IMR-90 (cell line): Measurements from ENCODE around the gene C1QTNF9B. TPM values are rescaled to one million over a fixed set of nuclear protein-coding genes. Genes with fewer than 3 reads are reported as not detected.

Source experiments
- ATAC-seq: fragments of 200-7000 bp; cut with Tn5 transposase; 2 replicates; pipeline ENCODE4 v1.9.1; 2020; ENCODE audit warnings: low read depth, mild to moderate bottlenecking, moderate library complexity
- BruUV-seq: library from RNA; stranded (reverse); fragments of 400-500 nt; replicated peaks from 2 replicates; lab custom pipeline; 2021; lab: Mats Ljungman, UMichigan
- CTCF ChIA-PET: fragments of 300-600 bp; formaldehyde crosslinking; extraction: SDS; loops from one replicate; lab custom pipeline; 2021; ENCODE audit warnings: antibody characterized with exemption; lab: Yijun Ruan, JAX
- POLR2A ChIA-PET: fragments of 300-600 bp; sonication (Branson Sonifier 250); formaldehyde crosslinking; loops from one replicate; lab custom pipeline; 2022; ENCODE audit warnings: antibody characterized with exemption; ENCODE audit not compliant: unreplicated experiment; lab: Charles Lee
- DNase-seq: peaks from one replicate; pipeline ENCODE4 v3.0.0; 2013
- H2AFZ ChIP-seq: replicated peaks from 2 replicates; pipeline ENCODE3; 2013; ENCODE audit warnings: low read length, mild to moderate bottlenecking; ENCODE audit not compliant: poor library complexity
- H2AK5ac ChIP-seq: 2 replicates; pipeline ENCODE4 v1.6.1; 2013; ENCODE audit warnings: low read depth, low read length, inconsistent platforms
- H2AK9ac ChIP-seq: replicated peaks from 2 replicates; pipeline ENCODE3; 2013; ENCODE audit warnings: mild to moderate bottlenecking, low read depth, low read length, moderate library complexity; ENCODE audit not compliant: poor library complexity
- H2BK120ac ChIP-seq: 2 replicates; pipeline ENCODE4 v1.6.1; 2013; ENCODE audit warnings: low read depth, low read length, inconsistent platforms
- H2BK15ac ChIP-seq: 3 replicates; pipeline ENCODE4 v1.6.1; 2013; ENCODE audit warnings: low read depth, low read length, inconsistent platforms
- H2BK20ac ChIP-seq: 2 replicates; pipeline ENCODE4 v1.6.1; 2013; ENCODE audit warnings: low read depth, mild to moderate bottlenecking, inconsistent platforms, low read length, moderate library complexity
- H2BK5ac ChIP-seq: 2 replicates; pipeline ENCODE4 v1.6.1; 2013; ENCODE audit warnings: mild to moderate bottlenecking, low read depth, low read length, inconsistent platforms; ENCODE audit not compliant: poor library complexity, severe bottlenecking
- H3K14ac ChIP-seq: replicated peaks from 2 replicates; pipeline ENCODE4 v1.6.1; 2013; ENCODE audit warnings: low read depth, low read length, inconsistent platforms
- H3K18ac ChIP-seq: 2 replicates; pipeline ENCODE4 v1.6.1; 2013; ENCODE audit warnings: low read depth, low read length, control low read depth
- H3K23ac ChIP-seq: 2 replicates; pipeline ENCODE4 v1.6.1; 2013; ENCODE audit warnings: low read depth, low read length, inconsistent platforms
- H3K27ac ChIP-seq: 2 replicates; pipeline ENCODE4 v1.5.1; 2013; ENCODE audit warnings: mild to moderate bottlenecking, control low read depth, low read length; ENCODE audit not compliant: insufficient read depth
- H3K27me3 ChIP-seq: 2 replicates; pipeline ENCODE4 v1.6.1; 2013; ENCODE audit warnings: low read length; ENCODE audit not compliant: control insufficient read depth, insufficient read depth
- H3K36me3 ChIP-seq: 2 replicates; pipeline ENCODE4 v1.6.1; 2013; ENCODE audit warnings: low read length, mixed read lengths; ENCODE audit not compliant: control insufficient read depth, insufficient read depth
- H3K4ac ChIP-seq: 2 replicates; pipeline ENCODE4 v1.6.1; 2013; ENCODE audit warnings: low read depth, low read length, inconsistent platforms
- H3K4me1 ChIP-seq: 2 replicates; pipeline ENCODE4 v1.6.1; 2013; ENCODE audit warnings: low read length, mixed read lengths; ENCODE audit not compliant: control insufficient read depth, insufficient read depth
- H3K4me2 ChIP-seq: 2 replicates; pipeline ENCODE4 v1.6.1; 2013; ENCODE audit warnings: low read depth, mild to moderate bottlenecking, control low read depth, low read length, moderate library complexity
- H3K4me3 ChIP-seq: 2 replicates; pipeline ENCODE4 v1.5.1; 2013; ENCODE audit warnings: low read depth, mild to moderate bottlenecking, control low read depth, low read length, moderate library complexity; ENCODE audit not compliant: insufficient read depth
- H3K56ac ChIP-seq: 2 replicates; pipeline ENCODE4 v1.6.1; 2013; ENCODE audit warnings: low read length, inconsistent platforms; ENCODE audit not compliant: insufficient read depth; ENCODE audit errors: extremely low read depth
- H3K79me1 ChIP-seq, 2 experiments: 2 replicates each; pipeline ENCODE4 v1.6.1; 2013; ENCODE audit warnings: low read length in 2 of 2, inconsistent platforms in 1 of 2, low read depth in 1 of 2
- H3K9ac ChIP-seq: 2 replicates; pipeline ENCODE4 v1.6.1; 2013; ENCODE audit warnings: low read depth, low read length, control low read depth
- H3K9me1 ChIP-seq: 2 replicates; pipeline ENCODE4 v1.6.1; 2013; ENCODE audit warnings: low read length, inconsistent platforms; ENCODE audit not compliant: insufficient read depth
- H3K9me3 ChIP-seq: 2 replicates; pipeline ENCODE4 v1.6.1; 2013; ENCODE audit warnings: low read length; ENCODE audit not compliant: control insufficient read depth, insufficient read depth
- H4K20me1 ChIP-seq: 2 replicates; pipeline ENCODE4 v1.6.1; 2013; ENCODE audit warnings: low read length, inconsistent platforms; ENCODE audit not compliant: insufficient read depth
- H4K5ac ChIP-seq: 2 replicates; pipeline ENCODE4 v1.6.1; 2013; ENCODE audit warnings: mild to moderate bottlenecking, low read depth, low read length, control low read depth
- H4K8ac ChIP-seq, 2 experiments: 2 replicates each; pipeline ENCODE4 v1.6.1; 2013; ENCODE audit warnings: low read depth in 2 of 2, low read length in 2 of 2, control low read depth in 1 of 2, inconsistent platforms in 1 of 2
- H4K91ac ChIP-seq: 2 replicates; pipeline ENCODE4 v1.6.1; 2013; ENCODE audit warnings: low read depth, low read length, inconsistent platforms; ENCODE audit not compliant: insufficient read depth
- BHLHE40 ChIP-seq: fragments of 150-350 bp; IDR thresholded peaks from 2 replicates; pipeline ENCODE4 v1.6.1; 2016; ENCODE audit warnings: mild to moderate bottlenecking, low read depth, low read length
- CEBPB ChIP-seq: IDR thresholded peaks from 2 replicates; pipeline ENCODE4 v1.6.1; 2012; ENCODE audit warnings: low read depth, low read length, improper control_type of control experiment
- CHD1 ChIP-seq: IDR thresholded peaks from 2 replicates; pipeline ENCODE4 v1.6.1; 2012; ENCODE audit warnings: low read depth, low read length, improper control_type of control experiment
- FOS ChIP-seq: fragments of 150-350 bp; IDR thresholded peaks from 2 replicates; pipeline ENCODE4 v1.6.1; 2016; ENCODE audit warnings: low read depth, low read length
- MAFK ChIP-seq: IDR thresholded peaks from 2 replicates; pipeline ENCODE4 v1.6.1; 2012; ENCODE audit warnings: low read depth, low read length, improper control_type of control experiment
- MAZ ChIP-seq: IDR thresholded peaks from 2 replicates; pipeline ENCODE4 v1.6.1; 2012; ENCODE audit warnings: low read depth, mild to moderate bottlenecking, low read length, improper control_type of control experiment, moderate library complexity, borderline replicate concordance
- MXI1 ChIP-seq: IDR thresholded peaks from 2 replicates; pipeline ENCODE4 v1.6.1; 2012; ENCODE audit warnings: low read depth, mild to moderate bottlenecking, low read length, moderate library complexity, borderline replicate concordance
- NFE2L2 ChIP-seq: fragments of 150-350 bp; IDR thresholded peaks from 2 replicates; pipeline ENCODE4 v1.6.1; 2016; ENCODE audit warnings: low read depth, mild to moderate bottlenecking, low read length
- POLR2A ChIP-seq: IDR thresholded peaks from 2 replicates; pipeline ENCODE4 v1.6.1; 2012; ENCODE audit warnings: mild to moderate bottlenecking, low read depth, low read length
- RAD21 ChIP-seq: IDR thresholded peaks from 2 replicates; pipeline ENCODE4 v1.6.1; 2012; ENCODE audit warnings: low read length, improper control_type of control experiment
- RCOR1 ChIP-seq: IDR thresholded peaks from 2 replicates; pipeline ENCODE4 v1.6.1; 2012; ENCODE audit warnings: mild to moderate bottlenecking, low read length, improper control_type of control experiment; ENCODE audit not compliant: insufficient replicate concordance
- RFX5 ChIP-seq: IDR thresholded peaks from 2 replicates; pipeline ENCODE4 v1.8.0; 2012; ENCODE audit warnings: low read depth, mild to moderate bottlenecking, low read length, moderate library complexity
- SMC3 ChIP-seq: fragments of 150-350 bp; IDR thresholded peaks from 2 replicates; pipeline ENCODE4 v1.6.1; 2016; ENCODE audit warnings: low read depth, mild to moderate bottlenecking, antibody characterized with exemption, low read length, moderate library complexity
- WGBS, 2 experiments: methylation state at CpG; one replicate each; pipeline versions ENCODE4 v1.1.5 to v1.1.7; 2013; ENCODE audit warnings: missing lambda C conversion rate in 2 of 2; ENCODE audit not compliant: insufficient read length in 1 of 2; ENCODE audit errors: extremely low coverage in 2 of 2; 5-methylcytosine and 5-hydroxymethylcytosine counted together
- dilution Hi-C: fragments of 300-500 bp; cut with HindIII; formaldehyde crosslinking; loops from one replicate; pipeline ENCODE4 v1.14.3; 2018; ENCODE audit warnings: low sequenced_read_pairs; ENCODE audit not compliant: unreplicated experiment
- in situ Hi-C: fragments of 300-500 bp; cut with MboI; formaldehyde crosslinking; loops from 3 replicates; pipeline ENCODE4 v1.14.3; 2019; ENCODE audit warnings: low sequenced_read_pairs, inconsistent platforms, mixed read lengths
- intact Hi-C: fragments of 100-400 bp; cut with micrococcal nuclease; formaldehyde crosslinking; loops from 2 replicates; pipeline ENCODE4 v1.10.0; 2022
- polyA plus RNA-seq, 3 experiments: library from polyadenylated mRNA; depleted of rRNA; stranded (reverse); fragments of >200 nt; gene quantifications; 2 replicates each; pipeline ENCODE4 v1.2.3, GENCODE V29; 2012; ENCODE audit warnings: low replicate concordance in 1 of 3
- total RNA-seq: library from RNA; depleted of rRNA; stranded (reverse); fragments of >200 nt; gene quantifications from 2 replicates; pipeline ENCODE4 v1.2.3, GENCODE V29; 2012
- TF ChIP-seq, protein P1 (sequence below): fragments of 150-350 bp; IDR thresholded peaks from 2 replicates; pipeline ENCODE4 v1.6.1; 2016; ENCODE audit warnings: low read depth, mild to moderate bottlenecking, low read length, moderate library complexity, borderline replicate concordance
- TF ChIP-seq, protein P2 (sequence below): fragments of 150-350 bp; IDR thresholded peaks from 2 replicates; pipeline ENCODE4 v1.6.1; 2017; ENCODE audit warnings: mild to moderate bottlenecking, antibody characterized with exemption, low read length, low read depth
- TF ChIP-seq, protein P3 (sequence below): conservative IDR thresholded peaks from 2 replicates; pipeline ENCODE4 v1.5.1; 2012; ENCODE audit warnings: mild to moderate bottlenecking, low read depth, low read length, improper control_type of control experiment

The C1QTNF9B gene
- total and polyA plus RNA-seq, 2 of the 4 experiments (the other 2 are of a cell fraction), result 0.72 to 1.1 TPM

DNA sequence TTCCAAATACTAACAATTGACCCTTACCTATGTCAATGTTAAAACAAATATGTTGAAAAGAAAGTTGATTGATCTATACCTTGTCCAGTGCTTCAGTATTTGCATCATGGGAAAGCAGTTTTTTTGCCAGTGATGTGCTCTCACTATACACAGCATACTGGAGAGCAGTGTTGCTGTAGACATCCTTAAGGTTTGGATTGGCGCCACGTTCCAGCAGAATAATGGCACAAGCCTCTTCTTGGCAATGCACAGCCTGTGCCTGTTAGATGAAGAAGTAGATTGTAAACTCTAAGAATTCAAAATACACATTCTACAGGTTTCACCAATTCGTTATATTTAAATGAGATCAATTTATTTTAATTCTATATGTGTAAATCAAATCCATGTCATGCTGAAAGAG, 43.9 kb upstream of the C1QTNF9B start:
- Histone ChIP-seq H2BK15ac (no peak overlapping the region), H3K4ac (no peak overlapping the region), H3K27me3 (peaks cover 10% of the 10 kb centered on the region), H3K4me1 (no peaks in the 10 kb centered on the region), H2AFZ (no peak overlapping the region), H3K14ac (no peak overlapping the region), H3K9ac (no peak overlapping the region), H3K56ac (no peak overlapping the region), H3K36me3 (no peaks in the 10 kb centered on the region), H2BK5ac (no peak overlapping the region), H2AK9ac (no peak overlapping the region), H3K23ac (no peak overlapping the region), H2AK5ac (no peak overlapping the region), H4K5ac (no peak overlapping the region), H2BK20ac (no peak overlapping the region), H3K79me1 (no peaks in the 10 kb centered on the region), H3K4me2 (no peak overlapping the region), H4K20me1 (no peaks in the 10 kb centered on the region), H3K4me3 (no peak overlapping the region), H3K9me1 (no peaks in the 10 kb centered on the region), H3K18ac (no peak overlapping the region), H4K8ac (no peak overlapping the region), H3K9me3 (peaks cover 6% of the 10 kb centered on the region; the same call in 1 of the 2 replicates), H2BK120ac (no peak overlapping the region), H3K27ac (no peak overlapping the region), H4K91ac (no peak overlapping the region)
- TF ChIP-seq FOS, result no peak
- no peak for TF ChIP-seq RCOR1
- TF ChIP-seq MXI1, result no peak
- TF ChIP-seq CEBPB, result no peak
- TF ChIP-seq, protein P1, sequence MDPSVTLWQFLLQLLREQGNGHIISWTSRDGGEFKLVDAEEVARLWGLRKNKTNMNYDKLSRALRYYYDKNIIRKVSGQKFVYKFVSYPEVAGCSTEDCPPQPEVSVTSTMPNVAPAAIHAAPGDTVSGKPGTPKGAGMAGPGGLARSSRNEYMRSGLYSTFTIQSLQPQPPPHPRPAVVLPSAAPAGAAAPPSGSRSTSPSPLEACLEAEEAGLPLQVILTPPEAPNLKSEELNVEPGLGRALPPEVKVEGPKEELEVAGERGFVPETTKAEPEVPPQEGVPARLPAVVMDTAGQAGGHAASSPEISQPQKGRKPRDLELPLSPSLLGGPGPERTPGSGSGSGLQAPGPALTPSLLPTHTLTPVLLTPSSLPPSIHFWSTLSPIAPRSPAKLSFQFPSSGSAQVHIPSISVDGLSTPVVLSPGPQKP, result no peak
- no peak for TF ChIP-seq POLR2A
- TF ChIP-seq, protein P2, sequence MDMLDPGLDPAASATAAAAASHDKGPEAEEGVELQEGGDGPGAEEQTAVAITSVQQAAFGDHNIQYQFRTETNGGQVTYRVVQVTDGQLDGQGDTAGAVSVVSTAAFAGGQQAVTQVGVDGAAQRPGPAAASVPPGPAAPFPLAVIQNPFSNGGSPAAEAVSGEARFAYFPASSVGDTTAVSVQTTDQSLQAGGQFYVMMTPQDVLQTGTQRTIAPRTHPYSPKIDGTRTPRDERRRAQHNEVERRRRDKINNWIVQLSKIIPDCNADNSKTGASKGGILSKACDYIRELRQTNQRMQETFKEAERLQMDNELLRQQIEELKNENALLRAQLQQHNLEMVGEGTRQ, result no peak
- no peak for TF ChIP-seq MAZ
- TF ChIP-seq CHD1, result no peak
- TF ChIP-seq NFE2L2, result no peak
- TF ChIP-seq, protein P3, sequence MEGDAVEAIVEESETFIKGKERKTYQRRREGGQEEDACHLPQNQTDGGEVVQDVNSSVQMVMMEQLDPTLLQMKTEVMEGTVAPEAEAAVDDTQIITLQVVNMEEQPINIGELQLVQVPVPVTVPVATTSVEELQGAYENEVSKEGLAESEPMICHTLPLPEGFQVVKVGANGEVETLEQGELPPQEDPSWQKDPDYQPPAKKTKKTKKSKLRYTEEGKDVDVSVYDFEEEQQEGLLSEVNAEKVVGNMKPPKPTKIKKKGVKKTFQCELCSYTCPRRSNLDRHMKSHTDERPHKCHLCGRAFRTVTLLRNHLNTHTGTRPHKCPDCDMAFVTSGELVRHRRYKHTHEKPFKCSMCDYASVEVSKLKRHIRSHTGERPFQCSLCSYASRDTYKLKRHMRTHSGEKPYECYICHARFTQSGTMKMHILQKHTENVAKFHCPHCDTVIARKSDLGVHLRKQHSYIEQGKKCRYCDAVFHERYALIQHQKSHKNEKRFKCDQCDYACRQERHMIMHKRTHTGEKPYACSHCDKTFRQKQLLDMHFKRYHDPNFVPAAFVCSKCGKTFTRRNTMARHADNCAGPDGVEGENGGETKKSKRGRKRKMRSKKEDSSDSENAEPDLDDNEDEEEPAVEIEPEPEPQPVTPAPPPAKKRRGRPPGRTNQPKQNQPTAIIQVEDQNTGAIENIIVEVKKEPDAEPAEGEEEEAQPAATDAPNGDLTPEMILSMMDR, result no peak
- no peak for TF ChIP-seq BHLHE40
- TF ChIP-seq RAD21, result no peak
- TF ChIP-seq RFX5, result no peak
- TF ChIP-seq SMC3, result no peak
- no peak for TF ChIP-seq MAFK
- WGBS, 2 experiments, result no CpG with 5 or more reads among the region's 3 CpGs
- BruUV-seq, result no TSS peak
- intact Hi-C loops (no loop called here), dilution Hi-C loops (no loop called here), in situ Hi-C loops (no loop called here)
- DNase-seq (no peak), ATAC-seq (no peak)
- CTCF ChIA-PET, result interaction anchor here (0.9 kb wide), 1 partner anchor 18 kb away, joined by 3 read pairs; no protein-coding TSS in a partner anchor
- POLR2A ChIA-PET, result no interaction called here
